Activated CD8-positive, alpha-beta T cell treated with anti-CD3 and anti-CD28 coated beads for 36 hours (primary cell): Measurements from ENCODE around the gene LGI1. TPM values are rescaled to one million over a fixed set of nuclear protein-coding genes. Genes with fewer than 3 reads are reported as not detected.

Source experiments
- ATAC-seq: fragments of 200-7000 bp; cut with Tn5 transposase; one replicate; pipeline ENCODE4 v1.10.0; 2021; ENCODE audit warnings: mild to moderate bottlenecking, moderate library complexity
- CTCF ChIA-PET: fragments of 350-600 bp; sonication (Branson Sonifier 250); formaldehyde crosslinking; loops from one replicate; lab custom pipeline; 2021; ENCODE audit warnings: antibody characterized with exemption; lab: Charles Lee
- POLR2A ChIA-PET: fragments of 350-600 bp; sonication (Branson Sonifier 250); formaldehyde crosslinking; loops from one replicate; lab custom pipeline; 2021; ENCODE audit warnings: antibody characterized with exemption; lab: Charles Lee
- DNase-seq: peaks from one replicate; pipeline ENCODE4 v3.0.0-alpha.2; 2020
- H3K27ac Mint-ChIP-seq: one replicate; pipeline ENCODE4 v1.8.0; 2021; ENCODE audit warnings: mild to moderate bottlenecking, mixed read lengths
- H3K27me3 Mint-ChIP-seq: one replicate; pipeline ENCODE4 v1.8.0; 2021; ENCODE audit warnings: mixed read lengths
- H3K36me3 Mint-ChIP-seq: one replicate; pipeline ENCODE4 v1.8.0; 2021; ENCODE audit warnings: low read depth, mixed read lengths
- H3K4me1 Mint-ChIP-seq: one replicate; pipeline ENCODE4 v1.8.0; 2021; ENCODE audit warnings: low read depth, mixed read lengths
- H3K4me3 Mint-ChIP-seq: one replicate; pipeline ENCODE4 v1.8.0; 2021; ENCODE audit warnings: mild to moderate bottlenecking, moderate library complexity, mixed read lengths
- H3K9me3 Mint-ChIP-seq: one replicate; pipeline ENCODE4 v1.8.0; 2021; ENCODE audit warnings: mixed read lengths
- intact Hi-C: fragments of 100-400 bp; cut with micrococcal nuclease; formaldehyde crosslinking; loops from one replicate; pipeline ENCODE4 v1.10.0; 2022
- total RNA-seq, 2 experiments: library from RNA; stranded (reverse); gene quantifications; one replicate each; pipeline ENCODE4 v1.2.3, GENCODE V29; 2021
- TF ChIP-seq, protein P1 (sequence below): fragments of 200-600 bp; IDR thresholded peaks from one replicate; pipeline ENCODE4 v1.8.0; 2022; ENCODE audit warnings: antibody characterized with exemption, mild to moderate bottlenecking

Gene LGI1
- total RNA-seq, 2 experiments from 2014 or later = not detected

DNA sequence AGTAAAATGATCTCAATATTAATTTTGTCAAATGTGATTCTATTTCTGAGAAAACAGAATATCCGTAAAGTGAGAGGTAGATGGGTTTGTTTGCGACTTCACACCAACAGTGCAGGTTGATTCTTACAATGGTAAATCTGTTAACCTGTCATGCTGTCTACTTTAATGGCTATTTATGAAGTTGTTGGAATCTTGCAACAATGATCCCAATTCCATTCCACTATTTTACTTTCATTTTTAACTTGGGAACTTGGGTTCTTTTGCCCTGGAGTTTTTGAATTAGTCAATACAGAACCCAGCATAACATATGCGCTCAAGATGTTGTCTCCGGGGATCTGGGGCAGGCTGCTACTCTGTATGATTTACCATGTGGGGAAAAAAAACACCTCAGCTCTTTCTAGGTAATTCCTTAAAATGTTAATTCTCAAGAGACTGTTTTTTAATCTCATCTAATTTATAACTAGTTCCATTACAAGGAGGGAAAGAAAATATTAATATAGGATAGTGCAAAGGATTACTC, 1.2 kb downstream of the LGI1 start:
- no peak overlapping the region for H3K27ac Mint-ChIP-seq
- DNase-seq (no peak), ATAC-seq (no peak)
- H3K27me3 Mint-ChIP-seq = peaks cover 38% of the 10 kb centered on the region
- TF ChIP-seq, protein P1, sequence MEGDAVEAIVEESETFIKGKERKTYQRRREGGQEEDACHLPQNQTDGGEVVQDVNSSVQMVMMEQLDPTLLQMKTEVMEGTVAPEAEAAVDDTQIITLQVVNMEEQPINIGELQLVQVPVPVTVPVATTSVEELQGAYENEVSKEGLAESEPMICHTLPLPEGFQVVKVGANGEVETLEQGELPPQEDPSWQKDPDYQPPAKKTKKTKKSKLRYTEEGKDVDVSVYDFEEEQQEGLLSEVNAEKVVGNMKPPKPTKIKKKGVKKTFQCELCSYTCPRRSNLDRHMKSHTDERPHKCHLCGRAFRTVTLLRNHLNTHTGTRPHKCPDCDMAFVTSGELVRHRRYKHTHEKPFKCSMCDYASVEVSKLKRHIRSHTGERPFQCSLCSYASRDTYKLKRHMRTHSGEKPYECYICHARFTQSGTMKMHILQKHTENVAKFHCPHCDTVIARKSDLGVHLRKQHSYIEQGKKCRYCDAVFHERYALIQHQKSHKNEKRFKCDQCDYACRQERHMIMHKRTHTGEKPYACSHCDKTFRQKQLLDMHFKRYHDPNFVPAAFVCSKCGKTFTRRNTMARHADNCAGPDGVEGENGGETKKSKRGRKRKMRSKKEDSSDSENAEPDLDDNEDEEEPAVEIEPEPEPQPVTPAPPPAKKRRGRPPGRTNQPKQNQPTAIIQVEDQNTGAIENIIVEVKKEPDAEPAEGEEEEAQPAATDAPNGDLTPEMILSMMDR = no peak
- no peaks in the 10 kb centered on the region for H3K9me3 Mint-ChIP-seq
- ChIA-PET CTCF (no interaction called here), POLR2A (interaction anchor here (0.6 kb wide), 1 partner anchor 165 kb away, joined by 3 read pairs; no protein-coding TSS in a partner anchor)
- H3K36me3 Mint-ChIP-seq = no peaks in the 10 kb centered on the region
- no peak overlapping the region for H3K4me3 Mint-ChIP-seq
- peaks cover 6% of the 10 kb centered on the region for H3K4me1 Mint-ChIP-seq
- intact Hi-C loops = no loop called here

DNA sequence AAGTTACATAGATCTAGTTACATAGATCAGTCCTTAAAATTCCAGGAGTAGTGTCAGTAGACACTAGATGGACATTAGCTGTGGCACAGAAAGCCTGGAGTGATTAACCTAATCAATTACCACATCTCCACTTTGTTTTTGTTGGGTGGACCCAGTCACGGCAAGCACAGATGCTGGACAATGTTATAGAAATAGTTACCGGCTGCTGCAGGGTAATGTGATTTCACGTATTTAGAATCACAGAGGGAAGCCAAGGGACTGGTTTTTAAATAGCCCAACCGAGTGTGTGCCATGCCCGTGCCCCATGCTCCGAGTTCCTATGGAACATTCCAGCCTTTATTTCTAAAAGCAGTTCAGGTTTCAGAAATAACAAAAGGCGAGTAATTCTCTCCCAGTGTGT, 2.8 kb downstream of the LGI1 start:
- H3K27ac Mint-ChIP-seq = no peak overlapping the region
- TF ChIP-seq, protein P1 = no peak
- H3K9me3 Mint-ChIP-seq = no peaks in the 10 kb centered on the region
- POLR2A ChIA-PET = no interaction called here
- H3K27me3 Mint-ChIP-seq = peaks cover 38% of the 10 kb centered on the region
- peaks cover 4% of the 10 kb centered on the region for H3K4me1 Mint-ChIP-seq
- intact Hi-C loops = no loop called here
- no peak overlapping the region for H3K4me3 Mint-ChIP-seq
- ATAC-seq (no peak), DNase-seq (no peak)
- H3K36me3 Mint-ChIP-seq = no peaks in the 10 kb centered on the region
- CTCF ChIA-PET = no interaction called here

DNA sequence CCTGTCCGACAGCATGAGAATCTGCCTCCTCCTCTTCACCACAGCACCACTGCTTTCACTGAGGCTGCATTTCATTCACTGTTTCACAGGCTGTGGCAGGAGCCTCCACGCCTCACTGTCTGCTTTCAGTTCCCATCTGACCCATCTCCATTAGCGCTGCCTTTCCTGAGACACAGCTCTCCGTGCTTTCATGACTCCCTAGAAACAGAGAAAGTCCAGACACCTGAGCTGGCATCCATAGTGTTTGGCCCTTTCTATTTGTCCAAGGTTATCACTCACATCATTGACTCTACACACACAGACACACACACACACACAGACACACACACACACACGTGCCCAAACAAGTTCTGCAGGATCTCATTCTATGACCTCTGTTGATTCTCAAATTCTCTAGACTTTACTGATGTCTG, 5.2 kb downstream of the LGI1 start:
- Mint-ChIP-seq H3K9me3 (no peaks in the 10 kb centered on the region), H3K4me1 (peaks cover 2% of the 10 kb centered on the region), H3K36me3 (no peaks in the 10 kb centered on the region), H3K27me3 (peaks cover 28% of the 10 kb centered on the region), H3K27ac (no peak overlapping the region), H3K4me3 (no peak overlapping the region)
- DNase-seq (no peak), ATAC-seq (no peak)
- TF ChIP-seq, protein P1 = no peak
- CTCF ChIA-PET = no interaction called here
- POLR2A ChIA-PET = no interaction called here
- intact Hi-C loops = no loop called here

DNA sequence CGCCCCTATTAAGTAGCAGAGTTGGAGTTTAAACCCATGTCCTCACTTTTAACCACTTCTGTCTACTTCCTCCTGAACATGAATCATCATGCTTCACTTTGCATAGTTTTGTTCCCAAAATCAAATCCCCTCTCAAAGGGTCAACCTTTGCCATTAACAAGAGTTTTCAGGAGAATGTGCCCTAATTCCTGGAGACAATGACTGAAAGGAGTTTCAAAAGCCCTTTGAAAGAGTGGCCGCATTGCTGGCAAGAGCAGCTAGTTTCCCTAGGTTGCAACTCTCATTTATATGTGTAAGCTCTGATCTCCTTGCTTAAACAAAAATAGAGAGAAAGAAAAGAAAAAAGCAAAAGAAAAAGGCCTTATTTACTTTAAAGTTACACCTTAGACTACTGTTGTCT, 9.2 kb downstream of the LGI1 start:
- peaks cover 9% of the 10 kb centered on the region for H3K27me3 Mint-ChIP-seq
- no peak for ATAC-seq
- no peaks in the 10 kb centered on the region for H3K9me3 Mint-ChIP-seq
- no peak overlapping the region for H3K27ac Mint-ChIP-seq
- intact Hi-C loops = no loop called here
- H3K4me3 Mint-ChIP-seq = no peak overlapping the region
- TF ChIP-seq, protein P1 = no peak
- no peak for DNase-seq
- no peaks in the 10 kb centered on the region for H3K36me3 Mint-ChIP-seq
- POLR2A ChIA-PET = no interaction called here
- H3K4me1 Mint-ChIP-seq = no peaks in the 10 kb centered on the region
- CTCF ChIA-PET = no interaction called here

DNA sequence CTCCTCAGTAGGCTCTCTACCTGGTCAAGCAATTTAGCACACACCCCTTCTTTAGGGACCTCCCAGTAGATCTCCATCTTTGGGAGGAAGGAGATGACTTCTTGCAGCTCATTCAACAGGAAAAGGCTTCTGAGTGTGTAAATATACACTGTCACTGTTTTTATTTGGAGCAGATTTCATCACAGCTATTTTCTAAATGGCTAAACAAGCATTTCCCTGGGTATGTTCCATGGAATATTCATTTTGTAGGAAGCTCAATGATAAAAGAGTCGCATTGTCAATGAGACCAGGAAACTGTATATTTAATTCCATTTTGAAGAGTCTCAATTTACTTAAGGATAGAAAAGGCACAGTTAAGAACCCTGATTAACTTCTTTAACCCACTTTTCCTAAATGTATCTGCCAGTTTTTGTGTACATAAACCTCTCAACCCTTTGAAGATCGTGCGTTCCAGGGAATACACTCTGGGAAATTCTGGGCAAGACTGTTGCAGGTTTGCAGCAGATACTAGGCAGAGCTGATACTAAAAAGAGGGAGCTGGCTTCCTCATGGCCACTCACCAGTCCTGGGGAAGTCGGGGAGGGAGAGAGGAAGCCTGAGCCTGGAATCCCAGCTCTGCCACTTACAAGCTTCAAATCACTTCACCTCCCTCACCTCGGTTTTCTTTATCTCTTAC, 10.1 kb downstream of the LGI1 start:
- H3K27me3 Mint-ChIP-seq = peaks cover 6% of the 10 kb centered on the region
- no peak overlapping the region for H3K27ac Mint-ChIP-seq
- H3K36me3 Mint-ChIP-seq = no peaks in the 10 kb centered on the region
- ATAC-seq (no peak), DNase-seq (no peak)
- ChIA-PET CTCF (interaction anchor here (1.0 kb wide), 1 partner anchor 9 kb away, joined by 3 read pairs; no protein-coding TSS in a partner anchor), POLR2A (no interaction called here)
- intact Hi-C loops = no loop called here
- TF ChIP-seq, protein P1 = no peak
- no peak overlapping the region for H3K4me3 Mint-ChIP-seq
- H3K4me1 Mint-ChIP-seq = no peaks in the 10 kb centered on the region
- no peaks in the 10 kb centered on the region for H3K9me3 Mint-ChIP-seq
